GM23338 (cell line): ENCODE measurements around the gene NPFF.

Experiments
- CREB1 ChIP-seq: fragments of 250-450 bp; sonication (Bioruptor Pico); IDR thresholded peaks from 2 replicates; pipeline ENCODE4 v1.5.0; 2020; ENCODE audit warnings: low read depth, mild to moderate bottlenecking, moderate library complexity
- EZH2 ChIP-seq: fragments of 200-600 bp; sonication (generic); IDR thresholded peaks from one replicate; pipeline ENCODE4 v1.8.0; 2017; ENCODE audit warnings: antibody characterized with exemption, mild to moderate bottlenecking, low read depth; ENCODE audit not compliant: unreplicated experiment
- EZH2phosphoT487 ChIP-seq: fragments of 200-600 bp; sonication (generic); IDR thresholded peaks from one replicate; pipeline ENCODE4 v1.8.1; 2018; ENCODE audit warnings: antibody characterized with exemption; ENCODE audit not compliant: unreplicated experiment
- JUNB ChIP-seq: IDR thresholded peaks from one replicate; pipeline ENCODE4 v1.6.1; 2016; ENCODE audit warnings: antibody characterized with exemption; ENCODE audit not compliant: unreplicated experiment
- POLR2AphosphoS5 ChIP-seq: IDR thresholded peaks from 2 replicates; pipeline ENCODE4 v1.6.1; 2016; ENCODE audit warnings: antibody characterized with exemption, low read depth
- STAT1 ChIP-seq: IDR thresholded peaks from one replicate; pipeline ENCODE4 v1.6.1; 2016; ENCODE audit warnings: antibody characterized with exemption; ENCODE audit not compliant: unreplicated experiment
- ZNF331 ChIP-seq: fragments of 250-450 bp; sonication (Bioruptor Pico); IDR thresholded peaks from 2 replicates; pipeline ENCODE4 v1.5.0; 2020; ENCODE audit warnings: low read depth, mild to moderate bottlenecking, moderate library complexity
- TF ChIP-seq, protein P1 (sequence below), 2 experiments: fragments of 200-600 bp in 1 of 2; sonication (generic) in 1 of 2; conservative IDR thresholded peaks; 2 replicates each; pipeline versions ENCODE4 v1.5.1 to v1.6.1; 2016 to 2017; ENCODE audit warnings: antibody characterized with exemption in 2 of 2, low read depth in 2 of 2, mild to moderate bottlenecking in 2 of 2, moderate library complexity in 1 of 2
- TF ChIP-seq, protein P2 (sequence below): IDR thresholded peaks from one replicate; pipeline ENCODE4 v1.6.1; 2018; ENCODE audit warnings: antibody characterized with exemption; ENCODE audit not compliant: unreplicated experiment

DNA sequence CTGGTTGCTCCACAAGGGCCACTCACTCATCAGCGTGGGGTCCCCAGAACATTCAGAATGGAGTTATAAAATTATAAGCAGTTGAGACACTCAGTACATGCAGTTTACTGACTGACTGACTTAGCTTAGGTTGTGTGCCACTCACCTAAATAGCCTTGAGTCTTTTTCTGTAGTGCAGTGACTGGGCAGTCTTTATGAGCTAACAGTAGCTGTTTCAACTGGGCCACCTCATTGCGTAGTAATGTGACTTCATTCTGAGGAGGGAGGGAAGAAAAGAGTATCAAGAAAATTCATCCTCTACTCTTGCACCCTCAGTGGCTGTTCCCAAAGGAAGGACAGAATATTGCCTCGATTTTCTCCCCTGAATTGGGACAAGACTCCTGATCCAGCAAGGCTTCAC is 15.8 kb upstream of the NPFF start:
- TF ChIP-seq, protein P1, sequence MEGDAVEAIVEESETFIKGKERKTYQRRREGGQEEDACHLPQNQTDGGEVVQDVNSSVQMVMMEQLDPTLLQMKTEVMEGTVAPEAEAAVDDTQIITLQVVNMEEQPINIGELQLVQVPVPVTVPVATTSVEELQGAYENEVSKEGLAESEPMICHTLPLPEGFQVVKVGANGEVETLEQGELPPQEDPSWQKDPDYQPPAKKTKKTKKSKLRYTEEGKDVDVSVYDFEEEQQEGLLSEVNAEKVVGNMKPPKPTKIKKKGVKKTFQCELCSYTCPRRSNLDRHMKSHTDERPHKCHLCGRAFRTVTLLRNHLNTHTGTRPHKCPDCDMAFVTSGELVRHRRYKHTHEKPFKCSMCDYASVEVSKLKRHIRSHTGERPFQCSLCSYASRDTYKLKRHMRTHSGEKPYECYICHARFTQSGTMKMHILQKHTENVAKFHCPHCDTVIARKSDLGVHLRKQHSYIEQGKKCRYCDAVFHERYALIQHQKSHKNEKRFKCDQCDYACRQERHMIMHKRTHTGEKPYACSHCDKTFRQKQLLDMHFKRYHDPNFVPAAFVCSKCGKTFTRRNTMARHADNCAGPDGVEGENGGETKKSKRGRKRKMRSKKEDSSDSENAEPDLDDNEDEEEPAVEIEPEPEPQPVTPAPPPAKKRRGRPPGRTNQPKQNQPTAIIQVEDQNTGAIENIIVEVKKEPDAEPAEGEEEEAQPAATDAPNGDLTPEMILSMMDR (conservative IDR thresholded peaks at IDR 0.05; ENCODE audit: low read depth in 2 of 2): no peak
- TF ChIP-seq EZH2: no peak
- no peak for TF ChIP-seq POLR2AphosphoS5
- TF ChIP-seq JUNB: no peak
- no peak for TF ChIP-seq EZH2phosphoT487
- TF ChIP-seq, protein P2, sequence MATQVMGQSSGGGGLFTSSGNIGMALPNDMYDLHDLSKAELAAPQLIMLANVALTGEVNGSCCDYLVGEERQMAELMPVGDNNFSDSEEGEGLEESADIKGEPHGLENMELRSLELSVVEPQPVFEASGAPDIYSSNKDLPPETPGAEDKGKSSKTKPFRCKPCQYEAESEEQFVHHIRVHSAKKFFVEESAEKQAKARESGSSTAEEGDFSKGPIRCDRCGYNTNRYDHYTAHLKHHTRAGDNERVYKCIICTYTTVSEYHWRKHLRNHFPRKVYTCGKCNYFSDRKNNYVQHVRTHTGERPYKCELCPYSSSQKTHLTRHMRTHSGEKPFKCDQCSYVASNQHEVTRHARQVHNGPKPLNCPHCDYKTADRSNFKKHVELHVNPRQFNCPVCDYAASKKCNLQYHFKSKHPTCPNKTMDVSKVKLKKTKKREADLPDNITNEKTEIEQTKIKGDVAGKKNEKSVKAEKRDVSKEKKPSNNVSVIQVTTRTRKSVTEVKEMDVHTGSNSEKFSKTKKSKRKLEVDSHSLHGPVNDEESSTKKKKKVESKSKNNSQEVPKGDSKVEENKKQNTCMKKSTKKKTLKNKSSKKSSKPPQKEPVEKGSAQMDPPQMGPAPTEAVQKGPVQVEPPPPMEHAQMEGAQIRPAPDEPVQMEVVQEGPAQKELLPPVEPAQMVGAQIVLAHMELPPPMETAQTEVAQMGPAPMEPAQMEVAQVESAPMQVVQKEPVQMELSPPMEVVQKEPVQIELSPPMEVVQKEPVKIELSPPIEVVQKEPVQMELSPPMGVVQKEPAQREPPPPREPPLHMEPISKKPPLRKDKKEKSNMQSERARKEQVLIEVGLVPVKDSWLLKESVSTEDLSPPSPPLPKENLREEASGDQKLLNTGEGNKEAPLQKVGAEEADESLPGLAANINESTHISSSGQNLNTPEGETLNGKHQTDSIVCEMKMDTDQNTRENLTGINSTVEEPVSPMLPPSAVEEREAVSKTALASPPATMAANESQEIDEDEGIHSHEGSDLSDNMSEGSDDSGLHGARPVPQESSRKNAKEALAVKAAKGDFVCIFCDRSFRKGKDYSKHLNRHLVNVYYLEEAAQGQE: no peak
- TF ChIP-seq STAT1: no peak
- TF ChIP-seq CREB1 (CRISPR knock-in tag): no peak
- no peak for TF ChIP-seq ZNF331 (CRISPR knock-in tag)
